Peyer's patch (tissue), 4 donors: ENCODE measurements around the gene MOB3B. TPM values are rescaled to one million over a fixed set of nuclear protein-coding genes. Genes with fewer than 3 reads are reported as not detected.

Source experiments
- DNase-seq, 3 donors: peaks; one replicate each; pipeline ENCODE4 v3.0.0-alpha.2; 2017 to 2019
- H3K27ac ChIP-seq, 4 donors: fragments of 200-600 bp; sonication (generic); one replicate each; pipeline ENCODE4 v1.5.1; 2016 to 2019
- H3K27me3 ChIP-seq, 2 donors: fragments of 200-600 bp; sonication (generic); one replicate each; pipeline ENCODE4 v1.5.1; 2019
- H3K36me3 ChIP-seq, 3 donors: fragments of 200-600 bp; sonication (generic); one replicate each; pipeline ENCODE4 v1.5.1; 2016 to 2019
- H3K4me1 ChIP-seq, 4 donors: fragments of 200-600 bp; sonication (generic); one replicate each; pipeline ENCODE4 v1.5.1; 2016 to 2019
- H3K4me3 ChIP-seq, 4 donors: fragments of 200-600 bp; sonication (generic); 1 replicate in 3 of 4; 2 replicates in 1 of 4; pipeline ENCODE4 v1.5.1; 2016 to 2019; ENCODE audit warnings: mild to moderate bottlenecking in 1 of 4
- H3K9me3 ChIP-seq, 4 donors: fragments of 200-600 bp; sonication (generic); one replicate each; pipeline ENCODE4 v1.5.1; 2016 to 2019; ENCODE audit warnings: mild to moderate bottlenecking in 1 of 4
- POLR2A ChIP-seq, 2 donors: fragments of 450-650 bp; IDR thresholded peaks; one replicate each; pipeline ENCODE4 v1.5.1; 2017; ENCODE audit warnings: antibody characterized with exemption in 2 of 2, mild to moderate bottlenecking in 2 of 2, moderate library complexity in 2 of 2
- total RNA-seq, 4 donors: library from RNA; depleted of rRNA; stranded (reverse); fragments of >200 nt; gene quantifications; one replicate each; pipeline ENCODE4 v1.1.0, GENCODE V29; 2016
- TF ChIP-seq, protein P1 (sequence below), 6 experiments: fragments of 450-650 bp in 4 of 6; fragments of 200-600 bp in 2 of 6; sonication (generic) in 1 of 6; IDR thresholded peaks; one replicate each; pipeline ENCODE4 v1.5.1; 2017 to 2019; ENCODE audit warnings: antibody characterized with exemption in 6 of 6, mild to moderate bottlenecking in 3 of 6, moderate library complexity in 1 of 6

The MOB3B gene
- total RNA-seq, 4 donors from 2014 or later, result 24.8 to 65.7 (median 36.4) TPM

DNA sequence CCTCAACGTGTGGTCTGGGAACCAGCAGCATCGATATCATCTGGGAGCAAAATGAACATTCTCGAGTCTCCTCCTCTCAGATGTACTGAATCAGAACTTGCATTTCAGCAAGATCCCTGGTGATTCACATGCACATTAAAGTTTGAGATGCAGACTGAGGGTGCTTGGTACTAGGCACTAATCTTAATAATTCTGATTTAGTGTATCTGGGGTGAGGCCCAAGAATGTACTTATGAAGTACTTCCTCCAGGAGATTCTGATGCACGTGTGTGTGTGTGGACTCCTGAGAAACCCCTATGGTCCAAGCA is 176.5 kb downstream of the MOB3B start:
- H3K27me3 ChIP-seq, result no peaks in the 10 kb centered on the region
- no peak overlapping the region for H3K4me3 ChIP-seq
- H3K4me1 ChIP-seq, result peaks cover 0 to 8% (median 0%) of the 10 kb centered on the region in 4 donors
- H3K9me3 ChIP-seq, result no peaks in the 10 kb centered on the region
- H3K27ac ChIP-seq, result peak overlapping the region in 2 of 4 donors; percentile 8 to 13
- DNase-seq, result no peak
- TF ChIP-seq POLR2A (IDR thresholded peaks at IDR 0.05), result no peak
- TF ChIP-seq, protein P1, sequence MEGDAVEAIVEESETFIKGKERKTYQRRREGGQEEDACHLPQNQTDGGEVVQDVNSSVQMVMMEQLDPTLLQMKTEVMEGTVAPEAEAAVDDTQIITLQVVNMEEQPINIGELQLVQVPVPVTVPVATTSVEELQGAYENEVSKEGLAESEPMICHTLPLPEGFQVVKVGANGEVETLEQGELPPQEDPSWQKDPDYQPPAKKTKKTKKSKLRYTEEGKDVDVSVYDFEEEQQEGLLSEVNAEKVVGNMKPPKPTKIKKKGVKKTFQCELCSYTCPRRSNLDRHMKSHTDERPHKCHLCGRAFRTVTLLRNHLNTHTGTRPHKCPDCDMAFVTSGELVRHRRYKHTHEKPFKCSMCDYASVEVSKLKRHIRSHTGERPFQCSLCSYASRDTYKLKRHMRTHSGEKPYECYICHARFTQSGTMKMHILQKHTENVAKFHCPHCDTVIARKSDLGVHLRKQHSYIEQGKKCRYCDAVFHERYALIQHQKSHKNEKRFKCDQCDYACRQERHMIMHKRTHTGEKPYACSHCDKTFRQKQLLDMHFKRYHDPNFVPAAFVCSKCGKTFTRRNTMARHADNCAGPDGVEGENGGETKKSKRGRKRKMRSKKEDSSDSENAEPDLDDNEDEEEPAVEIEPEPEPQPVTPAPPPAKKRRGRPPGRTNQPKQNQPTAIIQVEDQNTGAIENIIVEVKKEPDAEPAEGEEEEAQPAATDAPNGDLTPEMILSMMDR (IDR thresholded peaks at IDR 0.05), result no peak
- H3K36me3 ChIP-seq, result peaks cover 0 to 3% (median 0%) of the 10 kb centered on the region in 3 donors

DNA sequence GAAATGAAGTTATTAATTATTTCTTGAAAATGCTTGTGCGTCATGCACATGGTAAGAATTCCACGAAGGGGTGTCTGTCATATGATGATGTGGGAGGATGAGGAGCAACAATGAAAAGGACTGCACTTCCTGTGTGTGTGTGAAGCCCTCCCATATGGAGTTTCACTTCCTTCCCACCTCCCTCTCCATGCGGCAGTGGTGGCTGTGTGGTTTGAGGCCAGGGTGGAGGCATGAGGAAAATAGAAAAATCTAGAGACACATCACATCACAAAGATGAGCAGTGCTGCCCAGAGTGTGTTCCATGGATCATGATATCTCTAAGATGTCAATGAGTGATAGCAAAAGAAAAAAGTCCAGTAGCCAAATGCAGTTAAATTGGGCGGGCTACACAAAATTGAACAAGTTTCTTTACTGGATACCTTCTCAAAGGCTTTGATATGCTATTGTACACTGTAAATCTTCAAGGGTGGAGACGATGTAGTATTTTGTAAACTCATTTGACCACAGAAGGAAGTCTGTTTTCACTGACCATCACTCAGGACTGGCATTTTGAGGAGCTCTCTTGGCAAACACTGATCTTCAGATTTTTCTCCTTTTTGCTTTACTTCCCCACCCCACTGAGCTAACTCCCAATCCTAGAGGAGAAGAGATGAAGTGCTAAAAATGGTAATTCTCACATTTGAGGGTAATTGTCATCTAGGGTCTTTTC is 177.0 kb downstream of the MOB3B start:
- H3K4me3 ChIP-seq, result no peak overlapping the region
- TF ChIP-seq, protein P1 (IDR thresholded peaks at IDR 0.05), result no peak
- TF ChIP-seq POLR2A (IDR thresholded peaks at IDR 0.05), result no peak
- no peaks in the 10 kb centered on the region for H3K27me3 ChIP-seq
- no peaks in the 10 kb centered on the region for H3K36me3 ChIP-seq
- H3K27ac ChIP-seq, result peak overlapping the region in 3 of 4 donors; percentile 4 to 14 (median 13)
- H3K9me3 ChIP-seq, result no peaks in the 10 kb centered on the region
- peaks cover 0 to 8% (median 0%) of the 10 kb centered on the region in 4 donors for H3K4me1 ChIP-seq
- DNase-seq, result peak in 2 of 3 donors; percentile 56 to 63

DNA sequence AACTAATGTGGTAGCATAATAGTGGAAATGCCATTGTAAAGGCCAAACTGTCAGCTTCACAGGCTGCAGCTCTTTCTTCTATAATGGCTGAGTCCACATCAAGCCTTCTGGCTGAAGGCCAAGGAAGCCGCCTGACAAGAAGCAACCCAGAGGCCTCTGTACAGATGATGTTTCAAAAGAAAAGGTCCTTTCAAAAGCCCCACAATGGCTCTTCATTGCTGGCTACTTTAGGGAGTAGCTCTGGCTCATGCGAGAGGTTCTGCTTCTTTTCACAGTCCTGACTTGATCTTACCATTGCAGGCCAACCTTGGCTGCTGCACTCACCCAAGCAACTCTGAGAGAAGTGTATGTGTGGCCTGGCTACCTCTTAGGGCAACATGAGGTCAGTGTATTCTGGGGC is 178.2 kb downstream of the MOB3B start:
- H3K27ac ChIP-seq, result peak overlapping the region in 1 of 4 donors; percentile 14
- no peaks in the 10 kb centered on the region for H3K9me3 ChIP-seq
- DNase-seq, result no peak

DNA sequence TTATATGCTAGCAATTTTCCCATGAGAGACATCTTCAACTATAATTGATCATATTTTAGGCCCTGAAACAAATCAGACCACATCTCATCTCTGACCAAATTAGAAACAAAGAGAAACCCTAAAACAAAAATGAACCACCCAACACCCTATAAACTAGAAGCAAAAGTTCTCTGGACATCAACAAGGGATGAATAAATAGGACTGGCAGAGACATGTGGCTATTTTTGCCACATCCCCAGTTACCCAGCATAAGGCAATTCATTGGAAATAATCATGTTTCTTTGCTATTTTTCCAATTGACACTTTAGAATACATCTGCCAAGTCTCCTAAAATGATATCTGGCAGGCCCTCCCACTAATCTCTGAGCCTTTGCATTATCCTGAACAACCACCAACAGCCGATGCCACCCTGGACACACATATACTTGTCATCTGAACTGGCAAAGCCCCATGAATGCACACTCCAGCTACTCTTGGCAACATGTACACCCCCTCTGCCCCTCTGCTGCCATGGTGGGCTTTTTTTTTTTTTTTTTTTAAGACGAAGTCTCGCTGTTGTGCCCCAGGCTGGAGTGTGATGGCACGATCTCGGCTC is 179.1 kb downstream of the MOB3B start:
- Histone ChIP-seq H3K4me1 (peaks cover 0 to 8% (median 0%) of the 10 kb centered on the region in 4 donors), H3K4me3 (no peak overlapping the region), H3K36me3 (no peaks in the 10 kb centered on the region), H3K27me3 (no peaks in the 10 kb centered on the region), H3K9me3 (no peaks in the 10 kb centered on the region), H3K27ac (no peak overlapping the region)
- TF ChIP-seq, protein P1 (IDR thresholded peaks at IDR 0.05), result no peak
- TF ChIP-seq POLR2A (IDR thresholded peaks at IDR 0.05), result no peak
- no peak for DNase-seq

More for the DNA sequence above, 178.2 kb downstream of the MOB3B start:
- H3K4me1 ChIP-seq, result peaks cover 0 to 8% (median 0%) of the 10 kb centered on the region in 4 donors
- TF ChIP-seq, protein P1 (IDR thresholded peaks at IDR 0.05), result no peak
- no peak for TF ChIP-seq POLR2A (IDR thresholded peaks at IDR 0.05)
- no peaks in the 10 kb centered on the region for H3K27me3 ChIP-seq
- no peaks in the 10 kb centered on the region for H3K36me3 ChIP-seq
- H3K4me3 ChIP-seq, result no peak overlapping the region

DNA sequence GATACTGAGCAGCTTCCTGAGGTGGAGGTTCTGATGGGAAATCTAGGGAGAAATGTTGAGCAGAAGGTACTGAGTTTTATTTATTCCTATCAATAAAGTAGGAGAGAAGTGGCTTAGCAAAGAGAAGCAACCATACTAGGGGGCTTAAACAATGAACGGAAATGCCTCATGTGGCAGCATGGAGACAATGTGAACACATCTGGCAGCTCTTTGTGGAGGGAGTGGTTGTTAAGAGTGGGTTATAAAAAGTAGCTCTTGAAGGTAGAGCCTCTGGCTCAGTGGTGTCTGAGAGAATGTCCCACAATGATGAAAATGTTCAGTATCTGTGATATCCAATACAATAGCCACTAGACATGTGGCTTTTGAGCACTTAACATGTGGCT is 179.9 kb downstream of the MOB3B start:
- Histone ChIP-seq H3K9me3 (no peaks in the 10 kb centered on the region), H3K4me3 (no peak overlapping the region), H3K27ac (no peak overlapping the region), H3K4me1 (peaks cover 0 to 8% (median 0%) of the 10 kb centered on the region in 4 donors), H3K27me3 (no peaks in the 10 kb centered on the region), H3K36me3 (no peaks in the 10 kb centered on the region)
- no peak for DNase-seq
- TF ChIP-seq, protein P1 (IDR thresholded peaks at IDR 0.05), result no peak
- TF ChIP-seq POLR2A (IDR thresholded peaks at IDR 0.05), result no peak
